IMR-90 (cell line): Measurements from ENCODE around the gene DNAH5.

Source experiments
- BHLHE40 ChIP-seq: fragments of 150-350 bp; IDR thresholded peaks from 2 replicates; pipeline ENCODE4 v1.6.1; 2016; ENCODE audit warnings: mild to moderate bottlenecking, low read depth, low read length
- CTCF ChIP-seq: conservative IDR thresholded peaks from 2 replicates; pipeline ENCODE4 v1.5.1; 2012; ENCODE audit warnings: mild to moderate bottlenecking, low read depth, low read length, improper control_type of control experiment
- MXI1 ChIP-seq: IDR thresholded peaks from 2 replicates; pipeline ENCODE4 v1.6.1; 2012; ENCODE audit warnings: low read depth, mild to moderate bottlenecking, low read length, moderate library complexity, borderline replicate concordance
- POLR2A ChIP-seq: IDR thresholded peaks from 2 replicates; pipeline ENCODE4 v1.6.1; 2012; ENCODE audit warnings: mild to moderate bottlenecking, low read depth, low read length
- RAD21 ChIP-seq: IDR thresholded peaks from 2 replicates; pipeline ENCODE4 v1.6.1; 2012; ENCODE audit warnings: low read length, improper control_type of control experiment
- SMC3 ChIP-seq: fragments of 150-350 bp; IDR thresholded peaks from 2 replicates; pipeline ENCODE4 v1.6.1; 2016; ENCODE audit warnings: low read depth, mild to moderate bottlenecking, antibody characterized with exemption, low read length, moderate library complexity
- USF2 ChIP-seq: fragments of 150-350 bp; IDR thresholded peaks from 2 replicates; pipeline ENCODE4 v1.6.1; 2017; ENCODE audit warnings: mild to moderate bottlenecking, antibody characterized with exemption, low read length, low read depth

- TF ChIP-seq CTCF (no peak), BHLHE40 (no peak), POLR2A (no peak), RAD21 (no peak), MXI1 (no peak), SMC3 (no peak), USF2 (no peak)
Observed at GRCh38 chr5:13976223-13976622, 31.7 kb upstream of the DNAH5 start.
